T-cell (primary cell): ENCODE results near the gene GRXCR2. TPM values are rescaled to one million over a fixed set of nuclear protein-coding genes. Genes with fewer than 3 reads are reported as not detected.
"Not testable (repeated sequence)": the region's sequence is repeated elsewhere in the genome, so short reads cannot be mapped to it uniquely, and the experiment has no call there.

Experiments used
- ATAC-seq, 4 experiments: fragments of 200-7000 bp in 3 of 4; fragments of 150-1000 bp in 1 of 4; cut with Tn5 transposase; replicated peaks in 1 of 4; 1 replicate in 3 of 4; 2 replicates in 1 of 4; pipeline ENCODE4 v1.10.0; 2021; ENCODE audit warnings: moderate library complexity in 3 of 4, mild to moderate bottlenecking in 2 of 4, moderate number of reproducible peaks in 1 of 4
- CTCF ChIA-PET, 2 donors: fragments of 300-600 bp; sonication (Branson Sonifier 250); formaldehyde crosslinking; loops; one replicate each; lab custom pipeline; 2022; ENCODE audit warnings: antibody characterized with exemption in 2 of 2; lab: Charles Lee
- POLR2A ChIA-PET, 2 donors: fragments of 300-600 bp; sonication (Branson Sonifier 250); formaldehyde crosslinking; loops; one replicate each; lab custom pipeline; 2022; ENCODE audit warnings: antibody characterized with exemption in 2 of 2; lab: Charles Lee
- DNase-seq, 35 experiments: peaks; one replicate each; pipeline versions ENCODE4 v3.0.0 to v3.0.0-alpha.2; 2013 to 2023
- H3K27ac ChIP-seq: one replicate; pipeline ENCODE4 v1.5.1; 2013; ENCODE audit warnings: low read length
- H3K27me3 ChIP-seq, 2 experiments: replicated peaks in 1 of 2; 1 replicate in 1 of 2; 2 replicates in 1 of 2; pipeline versions ENCODE4 v1.6.1 to v1.7.0; 2013; ENCODE audit warnings: low read length in 1 of 2, mixed read lengths in 1 of 2; ENCODE audit not compliant: control insufficient read depth in 2 of 2, insufficient read depth in 2 of 2; ENCODE audit errors: extremely low read depth in 1 of 2
- H3K36me3 ChIP-seq, 2 donors: 1 replicate in 1 of 2; 2 replicates in 1 of 2; pipeline versions ENCODE4 v1.6.1 to v1.7.0; 2013; ENCODE audit warnings: low read length in 1 of 2; ENCODE audit not compliant: control insufficient read depth in 2 of 2, insufficient read depth in 1 of 2; ENCODE audit errors: extremely low read depth in 1 of 2
- H3K4me1 ChIP-seq, 2 experiments: 1 replicate in 1 of 2; 2 replicates in 1 of 2; pipeline versions ENCODE4 v1.6.1 to v1.7.0; 2013; ENCODE audit warnings: low read length in 2 of 2, mixed read lengths in 1 of 2; ENCODE audit not compliant: insufficient read depth in 2 of 2, control insufficient read depth in 1 of 2; ENCODE audit errors: extremely low read depth in 1 of 2
- H3K4me3 ChIP-seq, 2 donors: 1 replicate in 1 of 2; 2 replicates in 1 of 2; pipeline versions ENCODE4 v1.5.1 to v1.7.0; 2013; ENCODE audit warnings: mild to moderate bottlenecking in 2 of 2, low read length in 1 of 2, moderate library complexity in 1 of 2; ENCODE audit not compliant: control insufficient read depth in 1 of 2; ENCODE audit errors: extremely low read depth in 1 of 2
- H3K9me3 ChIP-seq: 2 replicates; pipeline ENCODE4 v1.7.0; 2013
- H3K27ac Mint-ChIP-seq, 2 donors: one replicate each; pipeline ENCODE4 v1.8.0; 2020 to 2021; ENCODE audit warnings: mild to moderate bottlenecking in 2 of 2, mixed read lengths in 2 of 2
- H3K27me3 Mint-ChIP-seq, 2 donors: one replicate each; pipeline ENCODE4 v1.8.0; 2021 to 2022; ENCODE audit warnings: mixed read lengths in 2 of 2
- H3K36me3 Mint-ChIP-seq: one replicate; pipeline ENCODE4 v1.8.0; 2021; ENCODE audit warnings: mixed read lengths
- H3K4me1 Mint-ChIP-seq, 3 donors: one replicate each; pipeline ENCODE4 v1.8.0; 2020 to 2022; ENCODE audit warnings: mixed read lengths in 3 of 3, mild to moderate bottlenecking in 1 of 3
- H3K4me3 Mint-ChIP-seq, 3 donors: one replicate each; pipeline ENCODE4 v1.8.0; 2020 to 2022; ENCODE audit warnings: mild to moderate bottlenecking in 3 of 3, mixed read lengths in 3 of 3, moderate library complexity in 3 of 3
- H3K9me3 Mint-ChIP-seq, 3 donors: one replicate each; pipeline ENCODE4 v1.8.0; 2020 to 2022; ENCODE audit warnings: mixed read lengths in 3 of 3
- WGBS: methylation state at CpG from one replicate; pipeline ENCODE4 v1.1.5; 2013; ENCODE audit warnings: missing lambda C conversion rate; ENCODE audit not compliant: insufficient coverage; 5-methylcytosine and 5-hydroxymethylcytosine counted together
- total RNA-seq, 35 experiments: library from RNA in 6 of 35; stranded (reverse) in 6 of 35; fragments of 120-200 nt in 1 of 35; gene quantifications; one replicate each; pipeline versions ENCODE4 v1.2.1 to v1.2.4 and lab custom pipeline; 2013 to 2026

GRXCR2 gene
- total RNA-seq, 5 donors from 2014 or later (not counting 1 experiment from before 2014, with no cell fraction given) = not detected

- Mint-ChIP-seq H3K9me3 (peaks cover 0 to 6% (median 0%) of the 10 kb centered on the region in 3 donors), H3K27ac (no peak overlapping the region), H3K4me3 (no peak overlapping the region), H3K36me3 (no peaks in the 10 kb centered on the region), H3K4me1 (no peaks in the 10 kb centered on the region), H3K27me3 (peaks cover 6 to 10% of the 10 kb centered on the region in 2 donors)
- H3K36me3 ChIP-seq = no peaks in the 10 kb centered on the region
- WGBS = 89% methylated on average over 6 of the region's 8 CpGs
- CTCF ChIA-PET = no interaction called here
- no peaks in the 10 kb centered on the region for H3K9me3 ChIP-seq
- DNase-seq = no peak
- H3K27ac ChIP-seq = no peak overlapping the region
- POLR2A ChIA-PET = no interaction called here
- H3K27me3 ChIP-seq = peaks cover 0 to 2% of the 10 kb centered on the region in 2 experiments
- H3K4me1 ChIP-seq = no peaks in the 10 kb centered on the region
- no peak for ATAC-seq
- no peak overlapping the region for H3K4me3 ChIP-seq
Observed at GRCh38 chr5:145872486-145872885, 328 bp downstream of the GRXCR2 start.

GRCh38 chr5:145869753-145870152, 3.1 kb downstream of the GRXCR2 start:
- H3K27ac Mint-ChIP-seq = no peak overlapping the region
- no peaks in the 10 kb centered on the region for H3K4me1 Mint-ChIP-seq
- peaks cover 0 to 6% (median 0%) of the 10 kb centered on the region in 3 donors for H3K9me3 Mint-ChIP-seq
- ATAC-seq = no peak
- H3K4me3 Mint-ChIP-seq = no peak overlapping the region
- H3K27ac ChIP-seq = no peak overlapping the region
- H3K4me3 ChIP-seq = no peak overlapping the region
- H3K4me1 ChIP-seq = no peaks in the 10 kb centered on the region
- POLR2A ChIA-PET = no interaction called here
- peaks cover 0 to under 1% of the 10 kb centered on the region in 2 experiments for H3K27me3 ChIP-seq
- CTCF ChIA-PET = no interaction called here
- H3K27me3 Mint-ChIP-seq = peaks cover 8 to 12% of the 10 kb centered on the region in 2 donors
- no peak for DNase-seq
- 46% methylated on average over 2 of the region's 4 CpGs for WGBS
- H3K36me3 ChIP-seq = no peaks in the 10 kb centered on the region
- H3K36me3 Mint-ChIP-seq = no peaks in the 10 kb centered on the region
- H3K9me3 ChIP-seq = no peaks in the 10 kb centered on the region

- Histone ChIP-seq H3K4me3 (no peak overlapping the region), H3K9me3 (no peaks in the 10 kb centered on the region), H3K27me3 (no peaks in the 10 kb centered on the region), H3K27ac (no peak overlapping the region), H3K36me3 (no peaks in the 10 kb centered on the region), H3K4me1 (no peaks in the 10 kb centered on the region)
- DNase-seq (no peak), ATAC-seq (no peak)
- POLR2A ChIA-PET = no interaction called here
- Mint-ChIP-seq H3K9me3 (peaks cover 0 to 6% (median 0%) of the 10 kb centered on the region in 3 donors), H3K4me1 (no peaks in the 10 kb centered on the region), H3K27me3 (peaks cover 6 to 14% of the 10 kb centered on the region in 2 donors), H3K27ac (no peak overlapping the region), H3K4me3 (no peak overlapping the region), H3K36me3 (no peaks in the 10 kb centered on the region)
- CTCF ChIA-PET = no interaction called here
- no CpG with 5 or more reads among the region's 1 CpG for WGBS
Observed at GRCh38 chr5:145867806-145868205, 5.0 kb downstream of the GRXCR2 start.

GRCh38 chr5:145864432-145864831, 8.4 kb downstream of the GRXCR2 start:
- ATAC-seq, H3K27ac Mint-ChIP-seq, CTCF ChIA-PET, POLR2A ChIA-PET, DNase-seq, H3K9me3 ChIP-seq, H3K27me3 ChIP-seq, H3K9me3 Mint-ChIP-seq, H3K36me3 Mint-ChIP-seq, H3K4me1 ChIP-seq, H3K36me3 ChIP-seq, H3K4me3 ChIP-seq, H3K4me3 Mint-ChIP-seq, H3K4me1 Mint-ChIP-seq, H3K27ac ChIP-seq: not testable (repeated sequence)
- peaks cover 6 to 24% of the 10 kb centered on the region in 2 donors for H3K27me3 Mint-ChIP-seq
- WGBS = no CpG with 5 or more reads among the region's 2 CpGs

- Histone ChIP-seq H3K4me1 (no peaks in the 10 kb centered on the region), H3K9me3 (no peaks in the 10 kb centered on the region), H3K36me3 (no peaks in the 10 kb centered on the region), H3K27me3 (no peaks in the 10 kb centered on the region), H3K4me3 (no peak overlapping the region), H3K27ac (no peak overlapping the region)
- CTCF ChIA-PET = no interaction called here
- Mint-ChIP-seq H3K4me3 (no peak overlapping the region), H3K27me3 (peaks cover 6 to 27% of the 10 kb centered on the region in 2 donors), H3K9me3 (no peaks in the 10 kb centered on the region), H3K4me1 (no peaks in the 10 kb centered on the region), H3K27ac (no peak overlapping the region), H3K36me3 (no peaks in the 10 kb centered on the region)
- ATAC-seq (no peak), DNase-seq (no peak)
- WGBS = 93% methylated on average over 2 of the region's 3 CpGs
- POLR2A ChIA-PET = no interaction called here
Observed at GRCh38 chr5:145863003-145863402, 9.8 kb downstream of the GRXCR2 start.

- ATAC-seq = no peak
- no peaks in the 10 kb centered on the region for H3K36me3 ChIP-seq
- Mint-ChIP-seq H3K4me3 (no peak overlapping the region), H3K27ac (no peak overlapping the region), H3K9me3 (no peaks in the 10 kb centered on the region), H3K4me1 (peaks cover 0 to 4% (median 4%) of the 10 kb centered on the region in 3 donors), H3K36me3 (no peaks in the 10 kb centered on the region), H3K27me3 (peaks cover 16 to 30% of the 10 kb centered on the region in 2 donors)
- H3K27ac ChIP-seq = no peak overlapping the region
- peaks cover 0 to 6% of the 10 kb centered on the region in 2 experiments for H3K4me1 ChIP-seq
- 89% methylated on average over 3 of the region's 3 CpGs for WGBS
- no peak overlapping the region for H3K4me3 ChIP-seq
- no peaks in the 10 kb centered on the region for H3K9me3 ChIP-seq
- DNase-seq = no peak
- ChIA-PET POLR2A (no interaction called here), CTCF (no interaction called here)
- peaks cover 0 to 8% of the 10 kb centered on the region in 2 experiments for H3K27me3 ChIP-seq
Observed at GRCh38 chr5:145859897-145860296, 12.9 kb downstream of the GRXCR2 start.

- peaks cover 12 to 25% of the 10 kb centered on the region in 2 donors for H3K27me3 Mint-ChIP-seq
- POLR2A ChIA-PET = no interaction called here
- ATAC-seq = no peak
Observed at GRCh38 chr5:145859453-145859852, 13.4 kb downstream of the GRXCR2 start.

More at GRCh38 chr5:145859453-145859852, 13.4 kb downstream of the GRXCR2 start:
- Mint-ChIP-seq H3K27ac (no peak overlapping the region), H3K4me1 (peaks cover 0 to 4% (median 4%) of the 10 kb centered on the region in 3 donors), H3K4me3 (no peak overlapping the region), H3K36me3 (no peaks in the 10 kb centered on the region), H3K9me3 (no peaks in the 10 kb centered on the region)
- WGBS = 80% methylated on average over 5 of the region's 6 CpGs
- H3K4me3 ChIP-seq = no peak overlapping the region
- H3K27me3 ChIP-seq = peaks cover 0 to 8% of the 10 kb centered on the region in 2 experiments
- DNase-seq = no peak
- H3K27ac ChIP-seq = no peak overlapping the region
- peaks cover 0 to 6% of the 10 kb centered on the region in 2 experiments for H3K4me1 ChIP-seq
- H3K9me3 ChIP-seq = no peaks in the 10 kb centered on the region
- CTCF ChIA-PET = no interaction called here
- no peaks in the 10 kb centered on the region for H3K36me3 ChIP-seq
